SW 1271 (cell line): Measurements from ENCODE around the gene RPS6KB2.
"Not testable (repeated sequence)": the region's sequence is repeated elsewhere in the genome, so short reads cannot be mapped to it uniquely, and the experiment has no call there.

Experiments used
- DNase-seq, 2 experiments: peaks; one replicate each; lab custom pipeline; 2025; lab: John Stamatoyannopoulos, UW

The RPS6KB2 gene

DNA sequence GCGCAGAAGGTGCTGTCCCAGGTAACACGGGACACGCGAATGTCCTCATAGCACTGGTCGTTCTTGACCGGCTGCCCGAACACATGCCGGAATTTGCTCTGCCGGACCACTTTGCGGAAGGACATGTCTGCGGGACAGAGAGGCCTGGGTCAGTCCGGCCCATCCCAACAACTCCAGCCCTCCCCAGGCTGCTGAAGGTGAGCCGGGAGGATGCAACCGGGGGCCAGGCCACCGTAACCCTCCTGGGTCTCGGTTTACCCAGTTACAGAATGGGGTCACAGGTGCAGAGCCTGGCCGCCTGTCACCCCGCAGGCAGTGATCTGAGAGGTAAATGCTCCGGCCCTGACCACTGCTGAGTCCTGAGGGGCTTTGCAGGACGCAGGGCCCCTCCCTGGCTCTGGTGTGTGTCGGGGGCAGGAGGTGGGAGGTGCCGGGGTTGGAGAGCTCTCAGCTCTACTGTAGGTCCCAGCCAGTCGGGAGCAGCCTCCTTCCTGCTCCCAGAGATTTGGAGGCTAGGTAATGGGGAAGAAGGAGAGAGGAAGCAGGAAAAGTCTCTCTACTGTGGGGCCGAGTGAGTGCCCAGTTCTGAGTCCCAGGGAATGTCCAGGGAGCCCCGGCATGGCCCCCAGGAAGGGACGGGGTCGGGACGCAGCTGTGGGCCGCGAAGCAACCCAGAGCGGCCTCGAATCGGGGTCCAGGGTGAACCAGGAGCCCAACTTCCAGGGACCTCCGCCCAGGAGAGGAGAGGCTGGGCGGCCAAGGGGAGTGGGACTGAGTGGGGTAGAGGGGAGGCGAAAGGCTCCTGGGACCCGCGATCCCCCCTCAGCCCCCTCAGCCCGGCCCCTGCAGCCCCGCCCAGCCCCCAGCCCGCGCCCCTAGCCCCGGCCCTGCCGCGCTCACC is 14.5 kb downstream of the RPS6KB2 start:
- no peak for DNase-seq

DNA sequence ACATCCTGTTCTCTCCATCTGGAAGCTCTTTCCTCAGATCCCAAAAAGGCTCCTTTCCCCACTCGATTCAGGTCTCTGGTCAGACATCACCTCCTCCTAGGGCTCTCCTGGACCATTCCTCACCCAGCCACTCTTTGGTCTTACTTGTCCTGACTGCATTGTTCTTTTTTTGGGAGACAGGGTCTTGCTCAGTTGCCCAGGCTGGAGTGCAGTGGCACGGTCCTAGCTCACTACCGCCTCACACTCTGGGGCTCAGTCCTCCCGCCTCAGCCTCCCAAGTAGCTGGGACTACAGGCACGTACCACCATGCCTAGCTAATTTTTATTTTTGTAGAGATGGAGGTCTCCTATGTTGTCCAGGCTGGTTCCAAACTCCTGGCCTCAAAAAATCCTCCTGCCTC is 17.2 kb downstream of the RPS6KB2 start:
- DNase-seq, result no peak

DNA sequence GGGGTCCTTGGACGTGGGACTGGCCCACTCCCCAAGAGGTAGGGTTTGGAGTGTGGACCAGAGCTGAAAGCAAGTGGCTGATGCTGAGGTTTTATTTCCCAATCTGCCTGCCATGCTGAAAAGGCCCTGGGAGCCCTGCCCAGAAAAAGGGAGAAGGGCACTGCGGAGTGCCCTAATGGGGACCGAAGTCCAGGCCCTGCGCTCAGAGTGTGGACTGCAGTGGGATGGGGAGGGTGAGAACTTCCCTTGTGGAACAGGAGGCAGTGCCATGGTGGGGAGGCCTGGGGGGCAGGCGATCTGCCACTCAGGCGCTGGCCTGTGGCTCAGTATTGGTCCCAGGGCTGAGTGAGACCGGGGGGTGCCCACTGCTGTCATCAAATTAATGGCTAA is 19.9 kb downstream of the RPS6KB2 start:
- no peak for DNase-seq

- no peak for DNase-seq
Measured at GRCh38 chr11:67449116-67449844, 21.0 kb downstream of the RPS6KB2 start.

- no peak for DNase-seq
Measured at GRCh38 chr11:67450796-67451657, 22.7 kb downstream of the RPS6KB2 start.

DNA sequence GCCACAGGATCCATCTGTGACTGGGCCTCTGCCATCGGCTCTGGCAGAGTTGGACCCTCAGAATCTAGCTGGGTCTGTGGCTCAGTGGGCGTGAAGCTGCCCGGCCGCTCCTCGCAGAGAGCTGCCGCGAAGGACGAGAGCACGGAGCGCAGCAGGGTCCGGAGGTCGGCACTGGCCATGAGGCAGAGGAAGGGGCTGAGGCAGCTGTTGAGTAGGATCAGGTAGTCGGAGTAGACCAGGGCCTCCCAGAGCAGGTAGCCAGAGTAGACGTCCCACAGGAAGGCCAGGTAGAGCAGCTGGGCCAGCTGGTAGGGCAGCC is 23.3 kb downstream of the RPS6KB2 start:
- no peak for DNase-seq

GRCh38 chr11:67452141-67452952 is 24.1 kb downstream of the RPS6KB2 start, which contains the start of gene GPR152:
Gene GPR152, minus strand, starts transcription at chr11:67452729. Its CDS starts 5 bp downstream, at chr11:67452724.
- no peak for DNase-seq

- no peak for DNase-seq
Measured at GRCh38 chr11:67453816-67454732, 25.8 kb downstream of the RPS6KB2 start.

DNA sequence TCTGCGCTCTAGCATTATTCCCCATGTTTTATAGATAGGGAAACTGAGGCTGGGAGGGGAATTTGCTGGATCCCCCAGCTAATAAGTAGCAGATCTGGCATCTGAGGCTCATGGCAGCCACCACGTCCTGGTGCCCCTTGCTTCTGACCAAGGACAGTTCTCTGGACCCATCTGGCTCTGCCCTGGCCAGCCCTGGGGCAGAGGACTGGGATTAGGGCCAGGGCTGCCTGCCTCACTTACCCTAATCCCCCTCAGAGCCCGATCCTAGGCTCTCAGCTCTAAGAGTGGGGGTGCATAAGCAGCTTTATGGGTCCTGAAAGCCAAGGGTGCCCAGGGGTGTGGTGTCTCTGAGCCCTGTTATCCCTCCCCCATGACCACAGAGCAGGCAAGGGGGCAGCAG is 26.8 kb downstream of the RPS6KB2 start, which contains the start of gene CABP4:
CABP4 (plus strand) TSS at position 301 of the 400 bp plus-strand sequence; CDS start at position 371, 70 bp downstream.
- DNase-seq, result no peak

GRCh38 chr11:67456068-67456705 is 27.9 kb downstream of the RPS6KB2 start:
- no peak for DNase-seq

DNA sequence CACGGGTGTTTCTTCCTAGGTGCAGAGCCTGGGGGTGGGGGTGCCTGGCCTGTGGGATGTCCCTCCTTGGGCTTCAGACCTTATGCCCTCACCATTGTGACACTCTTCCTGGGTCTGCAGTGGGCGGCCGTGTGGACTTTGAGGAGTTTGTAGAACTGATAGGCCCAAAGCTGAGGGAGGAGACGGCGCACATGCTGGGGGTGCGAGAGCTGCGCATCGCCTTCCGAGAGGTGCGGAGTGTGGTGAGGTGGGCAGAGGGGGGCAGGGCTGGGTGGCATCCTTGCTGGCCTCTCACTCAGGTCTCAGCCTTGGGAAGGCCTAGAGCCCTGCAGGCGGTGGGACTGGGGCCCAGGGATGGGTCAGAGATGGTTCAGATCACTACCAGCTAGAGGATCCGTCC is 29.2 kb downstream of the RPS6KB2 start:
- no peak for DNase-seq

DNA sequence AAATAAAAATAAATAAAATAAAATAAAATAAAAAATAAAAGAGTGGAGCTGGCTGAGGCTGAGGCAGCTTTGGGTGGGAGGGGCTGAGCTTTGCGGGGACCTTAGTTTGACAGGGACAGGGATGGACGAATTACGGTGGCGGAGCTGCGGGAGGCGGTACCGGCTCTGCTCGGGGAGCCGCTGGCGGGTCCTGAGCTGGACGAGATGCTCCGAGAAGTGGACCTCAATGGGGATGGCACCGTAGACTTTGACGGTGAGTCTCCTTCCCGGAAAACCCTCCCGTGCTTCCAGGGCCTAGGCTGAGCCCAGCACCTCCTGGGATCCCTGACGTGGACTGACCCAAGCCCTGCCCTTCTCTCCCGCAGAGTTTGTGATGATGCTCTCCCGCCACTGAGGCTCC is 30.0 kb downstream of the RPS6KB2 start:
- DNase-seq, result no peak

- DNase-seq, result no peak
Measured at GRCh38 chr11:67463186-67463585, 34.9 kb downstream of the RPS6KB2 start.

- DNase-seq, result peak; percentile 64 to 81
Measured at GRCh38 chr11:67463680-67464410, 35.6 kb downstream of the RPS6KB2 start.

GRCh38 chr11:67464411-67465188 is 36.3 kb downstream of the RPS6KB2 start:
- peak; percentile 85 to 89 for DNase-seq

GRCh38 chr11:67465189-67465510 is 36.9 kb downstream of the RPS6KB2 start:
- DNase-seq, result no peak

- not testable (repeated sequence) for DNase-seq
Measured at GRCh38 chr11:67465530-67465929, 37.2 kb downstream of the RPS6KB2 start.

DNA sequence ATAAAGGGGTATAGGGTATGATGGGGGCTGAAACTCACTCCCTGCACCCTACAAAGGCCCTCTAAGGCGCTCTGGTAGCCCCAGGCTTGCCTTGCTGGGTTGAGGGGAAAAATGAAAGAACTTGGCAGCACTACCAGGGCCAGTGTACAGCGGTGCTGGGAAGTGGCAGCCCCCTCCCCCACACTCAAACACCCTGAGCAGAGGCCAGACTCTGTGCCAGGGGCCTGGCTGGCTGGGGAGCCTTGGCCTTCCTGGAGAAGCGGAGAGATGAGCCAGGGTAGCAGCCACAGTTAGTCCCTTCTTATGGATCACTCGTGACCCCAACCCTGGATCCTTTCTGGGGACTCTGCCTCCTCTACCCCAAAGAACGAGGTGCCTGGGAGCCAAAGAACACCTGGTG is 38.1 kb downstream of the RPS6KB2 start:
- DNase-seq, result no peak
